GM12874 (cell line): Measurements from ENCODE around the gene RALGAPA2.

Experiments
- TF ChIP-seq, protein P1 (sequence below): IDR thresholded peaks from 2 replicates; pipeline ENCODE4 v1.5.1; 2011; ENCODE audit warnings: low read depth, mild to moderate bottlenecking, control low read depth, low read length, moderate library complexity; ENCODE audit not compliant: insufficient read depth

The RALGAPA2 gene

DNA sequence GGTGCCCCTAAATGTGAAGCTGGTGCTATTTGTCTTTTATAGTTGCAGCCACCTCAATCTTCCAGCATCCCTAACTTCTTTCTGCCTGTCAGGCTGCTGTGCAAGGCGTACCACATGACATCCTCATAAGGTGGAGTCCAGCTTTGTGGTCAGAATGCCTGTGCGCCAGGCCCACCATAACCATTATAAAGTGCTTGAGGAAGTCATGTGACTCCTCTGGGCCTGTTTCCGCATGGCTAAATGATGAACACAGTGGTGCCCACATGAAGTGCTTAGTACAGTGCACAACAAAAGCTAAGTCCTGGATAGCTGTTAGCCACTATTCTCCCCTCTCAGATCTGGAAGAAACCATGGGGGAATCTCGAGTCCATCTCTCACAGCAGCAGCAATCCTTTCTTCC is 268.9 kb downstream of the RALGAPA2 start:
- TF ChIP-seq, protein P1, sequence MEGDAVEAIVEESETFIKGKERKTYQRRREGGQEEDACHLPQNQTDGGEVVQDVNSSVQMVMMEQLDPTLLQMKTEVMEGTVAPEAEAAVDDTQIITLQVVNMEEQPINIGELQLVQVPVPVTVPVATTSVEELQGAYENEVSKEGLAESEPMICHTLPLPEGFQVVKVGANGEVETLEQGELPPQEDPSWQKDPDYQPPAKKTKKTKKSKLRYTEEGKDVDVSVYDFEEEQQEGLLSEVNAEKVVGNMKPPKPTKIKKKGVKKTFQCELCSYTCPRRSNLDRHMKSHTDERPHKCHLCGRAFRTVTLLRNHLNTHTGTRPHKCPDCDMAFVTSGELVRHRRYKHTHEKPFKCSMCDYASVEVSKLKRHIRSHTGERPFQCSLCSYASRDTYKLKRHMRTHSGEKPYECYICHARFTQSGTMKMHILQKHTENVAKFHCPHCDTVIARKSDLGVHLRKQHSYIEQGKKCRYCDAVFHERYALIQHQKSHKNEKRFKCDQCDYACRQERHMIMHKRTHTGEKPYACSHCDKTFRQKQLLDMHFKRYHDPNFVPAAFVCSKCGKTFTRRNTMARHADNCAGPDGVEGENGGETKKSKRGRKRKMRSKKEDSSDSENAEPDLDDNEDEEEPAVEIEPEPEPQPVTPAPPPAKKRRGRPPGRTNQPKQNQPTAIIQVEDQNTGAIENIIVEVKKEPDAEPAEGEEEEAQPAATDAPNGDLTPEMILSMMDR, result no peak

DNA sequence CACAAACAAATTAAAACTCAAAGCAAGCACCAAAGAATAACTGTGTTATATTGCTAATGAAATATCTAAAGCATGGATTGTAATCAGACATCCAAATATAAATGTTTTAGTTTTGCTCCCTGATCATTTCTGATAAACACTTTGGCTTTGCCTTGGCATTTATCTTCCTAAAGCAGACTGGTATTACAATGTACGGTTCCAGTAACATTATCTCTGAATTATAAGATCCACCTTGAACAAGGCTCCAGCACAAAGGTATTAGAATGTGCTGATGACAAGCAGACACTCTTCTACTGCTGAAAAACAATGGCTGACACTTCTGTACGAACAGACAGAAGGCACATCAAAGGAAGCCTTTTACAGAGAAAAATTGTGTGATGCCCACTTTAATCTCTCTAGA is 270.0 kb downstream of the RALGAPA2 start:
- TF ChIP-seq, protein P1, result no peak

DNA sequence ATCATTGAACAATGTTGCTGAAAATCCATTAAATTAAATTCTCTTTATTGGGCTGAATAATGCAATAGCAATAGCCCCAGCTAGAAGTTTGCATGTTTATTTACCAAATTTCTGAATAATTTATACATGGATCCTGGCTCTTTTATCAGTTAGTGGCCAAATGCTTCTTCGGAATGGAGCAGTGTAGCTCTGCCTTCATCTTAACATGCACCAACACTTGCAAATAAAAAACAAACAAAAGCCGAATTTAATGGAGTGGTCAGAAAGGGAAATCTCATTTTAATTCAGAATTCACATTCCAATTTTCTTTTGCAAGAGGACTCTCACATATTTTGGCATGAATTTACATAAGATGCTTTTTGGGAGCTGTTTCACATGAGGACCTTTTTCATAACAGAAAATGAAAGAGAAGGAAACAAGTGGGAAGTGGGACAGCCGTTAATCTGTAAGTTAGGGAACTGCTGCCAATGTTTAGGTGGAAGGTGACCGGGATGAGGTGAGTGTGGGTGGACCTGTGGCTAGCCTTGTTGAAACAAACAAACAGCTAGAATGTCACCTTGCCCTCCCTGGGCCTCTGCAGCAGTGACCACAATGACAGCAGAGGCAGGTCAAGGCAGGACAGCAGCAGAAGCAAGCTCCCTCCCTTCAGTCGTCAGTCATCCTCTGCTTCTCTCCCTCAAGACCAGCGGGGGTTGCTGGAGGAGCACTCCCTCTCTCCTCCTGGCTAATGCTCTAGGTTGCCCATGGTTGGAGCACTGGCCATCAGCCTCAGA is 271.4 kb downstream of the RALGAPA2 start:
- TF ChIP-seq, protein P1, result no peak

DNA sequence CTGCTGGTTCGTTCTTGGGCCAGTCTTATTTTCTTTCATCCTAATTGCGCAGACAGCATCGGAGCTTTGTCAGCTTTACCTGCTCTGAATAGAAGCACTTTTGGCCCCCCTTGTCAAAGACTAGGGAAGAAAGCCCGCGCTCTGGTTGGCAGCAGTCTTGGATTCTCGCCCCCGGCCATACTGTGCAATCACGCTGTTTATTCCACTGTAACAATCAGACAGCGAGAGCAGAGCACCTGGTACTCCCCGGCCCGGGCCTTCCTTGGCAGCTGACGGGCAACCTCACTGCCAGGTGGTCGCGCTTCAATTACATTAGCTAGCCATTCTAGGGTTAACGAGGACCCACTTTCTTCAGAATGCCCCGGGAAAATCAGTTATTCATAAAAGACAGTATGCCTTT is 272.0 kb downstream of the RALGAPA2 start:
- TF ChIP-seq, protein P1, result no peak

DNA sequence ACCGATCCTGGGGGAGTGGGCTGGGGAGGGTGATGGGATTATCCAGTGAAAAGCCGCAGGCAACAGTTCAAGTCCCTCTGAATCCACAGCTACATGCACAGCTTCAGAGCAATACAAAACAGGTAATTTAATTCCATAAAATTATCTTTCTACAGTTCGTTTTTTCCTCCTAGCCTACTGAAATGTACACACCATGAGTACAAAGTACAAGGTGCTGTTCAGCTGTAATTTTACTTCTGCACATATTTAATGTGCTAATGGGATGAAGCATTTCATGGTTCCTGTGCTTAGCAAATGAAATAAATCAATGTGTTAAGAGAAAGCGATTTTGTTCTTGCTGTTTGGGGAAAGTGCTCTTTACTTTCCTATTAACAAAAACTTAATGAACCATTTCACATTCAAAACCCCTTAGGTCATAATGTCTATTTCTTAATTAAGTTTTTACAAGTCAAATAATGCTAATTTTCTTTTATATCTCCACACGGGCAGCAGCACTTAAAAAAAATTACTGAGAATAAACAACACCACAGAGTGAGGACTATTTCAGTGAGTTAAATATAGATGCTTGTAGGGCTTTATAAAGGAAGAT is 272.7 kb downstream of the RALGAPA2 start:
- TF ChIP-seq, protein P1, result no peak

DNA sequence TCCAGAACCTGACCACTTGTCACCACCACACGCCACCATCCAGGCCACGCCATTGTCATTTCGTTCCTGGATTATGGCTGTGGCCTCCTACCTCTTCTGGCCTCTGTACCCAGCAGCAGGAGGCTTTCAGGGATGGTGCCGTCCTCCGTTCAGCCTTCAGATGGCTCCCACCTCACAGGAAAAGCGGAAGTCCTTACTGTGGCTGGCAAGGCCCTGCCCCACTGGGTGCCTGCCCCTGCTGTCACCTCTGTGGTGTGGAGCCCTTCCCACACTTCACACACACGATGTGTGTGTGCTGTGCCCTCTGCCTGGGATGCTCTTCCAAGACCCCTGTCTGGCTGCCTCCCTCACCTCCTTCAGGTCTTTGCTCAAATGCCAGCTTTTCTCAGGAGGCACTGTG is 275.1 kb downstream of the RALGAPA2 start:
- TF ChIP-seq, protein P1, result no peak

DNA sequence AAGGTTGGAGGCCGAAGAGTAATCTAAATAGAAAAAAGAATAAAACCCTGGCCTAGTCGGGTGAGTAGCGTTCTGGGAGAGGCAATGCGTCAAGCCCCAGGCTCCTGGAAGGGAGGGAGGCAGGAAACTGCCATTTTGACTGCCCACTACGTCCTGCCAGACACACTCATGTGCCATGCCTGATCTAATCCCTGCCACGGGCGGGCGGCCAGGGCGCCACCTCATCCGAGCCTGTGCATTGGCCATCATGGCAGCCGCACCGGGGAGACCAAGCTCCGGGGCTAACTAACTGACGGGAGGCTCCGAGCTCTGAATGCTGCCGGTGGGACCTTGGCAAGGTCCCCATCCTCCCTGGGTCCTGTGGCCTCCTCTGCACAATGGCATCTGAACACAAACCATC is 275.8 kb downstream of the RALGAPA2 start:
- TF ChIP-seq, protein P1, result no peak
